ENCODE results near the gene RAD9B.

- TF ChIP-seq, protein P1, sequence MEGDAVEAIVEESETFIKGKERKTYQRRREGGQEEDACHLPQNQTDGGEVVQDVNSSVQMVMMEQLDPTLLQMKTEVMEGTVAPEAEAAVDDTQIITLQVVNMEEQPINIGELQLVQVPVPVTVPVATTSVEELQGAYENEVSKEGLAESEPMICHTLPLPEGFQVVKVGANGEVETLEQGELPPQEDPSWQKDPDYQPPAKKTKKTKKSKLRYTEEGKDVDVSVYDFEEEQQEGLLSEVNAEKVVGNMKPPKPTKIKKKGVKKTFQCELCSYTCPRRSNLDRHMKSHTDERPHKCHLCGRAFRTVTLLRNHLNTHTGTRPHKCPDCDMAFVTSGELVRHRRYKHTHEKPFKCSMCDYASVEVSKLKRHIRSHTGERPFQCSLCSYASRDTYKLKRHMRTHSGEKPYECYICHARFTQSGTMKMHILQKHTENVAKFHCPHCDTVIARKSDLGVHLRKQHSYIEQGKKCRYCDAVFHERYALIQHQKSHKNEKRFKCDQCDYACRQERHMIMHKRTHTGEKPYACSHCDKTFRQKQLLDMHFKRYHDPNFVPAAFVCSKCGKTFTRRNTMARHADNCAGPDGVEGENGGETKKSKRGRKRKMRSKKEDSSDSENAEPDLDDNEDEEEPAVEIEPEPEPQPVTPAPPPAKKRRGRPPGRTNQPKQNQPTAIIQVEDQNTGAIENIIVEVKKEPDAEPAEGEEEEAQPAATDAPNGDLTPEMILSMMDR (conservative IDR thresholded peaks at IDR 0.05): no peak
- TF ChIP-seq ZFX (IDR thresholded peaks at IDR 0.05): no peak
Observed at GRCh38 chr12:110467847-110468213, 34.3 kb upstream of the RAD9B start.

Measured in C4-2B (cell line).